Mesothelial cell of epicardium (in vitro differentiated cells): Measurements from ENCODE around the gene ATXN3. TPM values are rescaled to one million over a fixed set of nuclear protein-coding genes. Genes with fewer than 3 reads are reported as not detected.
A peak's percentile ranks its signal among the peaks of the same experiment; 100 is the strongest.

Source experiments
- DNase-seq, 2 experiments: peaks; one replicate each; pipeline ENCODE4 v3.0.0; 2021; ENCODE audit warnings: low spot score in 2 of 2; ENCODE audit not compliant: unreplicated experiment in 2 of 2
- H3K27ac Mint-ChIP-seq: 2 replicates; pipeline ENCODE4 v1.8.0; 2021; ENCODE audit warnings: mixed read lengths
- H3K27me3 Mint-ChIP-seq: 2 replicates; pipeline ENCODE4 v1.8.0; 2021; ENCODE audit warnings: low read depth, mixed read lengths
- H3K36me3 Mint-ChIP-seq: 2 replicates; pipeline ENCODE4 v1.8.0; 2021; ENCODE audit warnings: mixed read lengths
- H3K4me1 Mint-ChIP-seq: 2 replicates; pipeline ENCODE4 v1.8.0; 2021; ENCODE audit warnings: mixed read lengths
- H3K4me3 Mint-ChIP-seq: 2 replicates; pipeline ENCODE4 v1.8.0; 2021; ENCODE audit warnings: mild to moderate bottlenecking, moderate library complexity, mixed read lengths
- H3K9me3 Mint-ChIP-seq: 2 replicates; pipeline ENCODE4 v1.8.0; 2021; ENCODE audit warnings: mixed read lengths
- CTCF ChIP-seq: fragments of 200-600 bp; sonication (generic); IDR thresholded peaks from one replicate; pipeline ENCODE4 v1.5.0; 2021; ENCODE audit warnings: antibody characterized with exemption; ENCODE audit not compliant: unreplicated experiment
- total RNA-seq: library from RNA; stranded (reverse); gene quantifications from 3 replicates; pipeline ENCODE4 v1.2.1, GENCODE V29; 2021

ATXN3 gene
- total RNA-seq, 1 donor from 2014 or later = 33.5 TPM

- peaks cover 39% of the 10 kb centered on the region for H3K36me3 Mint-ChIP-seq
- DNase-seq = no peak
- no peak overlapping the region for H3K27ac Mint-ChIP-seq
- no peak for TF ChIP-seq CTCF
- no peaks in the 10 kb centered on the region for H3K4me1 Mint-ChIP-seq
- H3K27me3 Mint-ChIP-seq = no peaks in the 10 kb centered on the region
- no peaks in the 10 kb centered on the region for H3K9me3 Mint-ChIP-seq
- H3K4me3 Mint-ChIP-seq = no peak overlapping the region
Observed at GRCh38 chr14:92143309-92143708, 36.9 kb upstream of the ATXN3 start.

GRCh38 chr14:92135269-92135668 lies 28.9 kb upstream of the ATXN3 start:
- no peak for DNase-seq
- H3K36me3 Mint-ChIP-seq = peaks cover 34% of the 10 kb centered on the region
- H3K27me3 Mint-ChIP-seq = no peaks in the 10 kb centered on the region
- H3K4me1 Mint-ChIP-seq = no peaks in the 10 kb centered on the region
- no peak overlapping the region for H3K4me3 Mint-ChIP-seq
- H3K27ac Mint-ChIP-seq = no peak overlapping the region
- peak; percentile 43 for TF ChIP-seq CTCF
- no peaks in the 10 kb centered on the region for H3K9me3 Mint-ChIP-seq

DNA sequence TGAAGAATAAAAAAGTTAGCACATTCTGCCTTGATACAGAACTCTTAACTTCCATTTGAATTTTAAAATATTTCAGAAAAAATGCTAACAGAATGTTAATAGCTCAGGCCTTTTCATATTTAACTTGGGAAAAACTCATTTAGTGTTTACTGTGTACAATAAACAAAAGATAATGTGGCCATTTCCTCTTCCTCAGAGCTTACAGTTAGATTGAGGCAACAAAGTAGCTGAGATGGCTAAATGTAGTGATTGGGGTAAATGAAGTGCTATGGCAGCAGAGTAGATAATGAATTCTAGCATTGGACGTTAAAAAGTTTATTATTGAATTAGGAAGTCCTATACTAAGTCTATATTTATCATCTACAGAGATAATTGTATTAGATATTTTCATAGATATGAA lies 28.1 kb upstream of the ATXN3 start:
- no peak overlapping the region for H3K27ac Mint-ChIP-seq
- no peak for TF ChIP-seq CTCF
- no peaks in the 10 kb centered on the region for H3K9me3 Mint-ChIP-seq
- no peaks in the 10 kb centered on the region for H3K27me3 Mint-ChIP-seq
- no peak overlapping the region for H3K4me3 Mint-ChIP-seq
- no peaks in the 10 kb centered on the region for H3K4me1 Mint-ChIP-seq
- H3K36me3 Mint-ChIP-seq = peaks cover 39% of the 10 kb centered on the region
- no peak for DNase-seq

- Mint-ChIP-seq H3K4me3 (peak overlapping the region; percentile 100), H3K9me3 (no peaks in the 10 kb centered on the region), H3K4me1 (peaks cover 24% of the 10 kb centered on the region), H3K36me3 (peaks cover 13% of the 10 kb centered on the region), H3K27me3 (no peaks in the 10 kb centered on the region), H3K27ac (peak overlapping the region; percentile 100)
- DNase-seq = no peak
- TF ChIP-seq CTCF = no peak
Observed at GRCh38 chr14:92122761-92123160, 16.4 kb upstream of the ATXN3 start.

DNA sequence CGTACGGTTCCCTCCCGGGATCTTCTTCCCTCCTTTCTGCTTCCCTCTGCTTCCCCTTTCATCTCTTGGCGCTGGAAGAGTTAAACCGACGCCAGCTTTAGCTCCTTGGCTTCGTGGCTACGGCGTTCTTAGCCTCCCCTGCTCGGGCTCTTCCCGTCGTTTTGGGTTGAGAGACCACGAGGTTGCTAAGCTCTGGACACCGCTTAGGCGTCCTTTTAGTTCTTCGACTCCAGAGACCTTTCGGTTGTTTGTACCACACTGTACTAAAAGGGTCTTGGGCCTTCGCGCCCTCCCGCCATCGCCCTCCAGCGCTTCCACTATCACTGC lies 15.9 kb upstream of the ATXN3 start:
- H3K36me3 Mint-ChIP-seq = peaks cover 11% of the 10 kb centered on the region

More for the DNA sequence above, 15.9 kb upstream of the ATXN3 start:
- H3K27me3 Mint-ChIP-seq = no peaks in the 10 kb centered on the region
- peaks cover 24% of the 10 kb centered on the region for H3K4me1 Mint-ChIP-seq
- no peaks in the 10 kb centered on the region for H3K9me3 Mint-ChIP-seq
- no peak for DNase-seq
- peak overlapping the region; percentile 100 for H3K4me3 Mint-ChIP-seq
- no peak for TF ChIP-seq CTCF
- peak overlapping the region; percentile 100 for H3K27ac Mint-ChIP-seq
